Heart left ventricle (tissue), 16 donors: ENCODE measurements around the gene LACTBL1. TPM values are rescaled to one million over a fixed set of nuclear protein-coding genes. Genes with fewer than 3 reads are reported as not detected.

Experiments
- ATAC-seq, 4 donors: fragments of 200-7000 bp; cut with Tn5 transposase; one replicate each; pipeline ENCODE4 v1.9.1; 2020 to 2022; ENCODE audit warnings: moderate library complexity in 4 of 4, mild to moderate bottlenecking in 3 of 4, moderate number of reproducible peaks in 1 of 4
- DNase-seq, 5 donors: peaks; one replicate each; pipeline ENCODE4 v3.0.0-alpha.2; 2020
- H3K27ac ChIP-seq, 12 donors: fragments of 200-600 bp; sonication (generic) in 4 of 12; one replicate each; pipeline versions ENCODE4 v1.5.0 to v1.8.0; 2016 to 2022; ENCODE audit warnings: mild to moderate bottlenecking in 2 of 12
- H3K27me3 ChIP-seq, 9 donors: fragments of 200-600 bp; sonication (generic) in 2 of 9; one replicate each; pipeline versions ENCODE4 v1.5.1 to v1.8.0; 2016 to 2022; ENCODE audit warnings: mild to moderate bottlenecking in 3 of 9
- H3K36me3 ChIP-seq, 9 donors: fragments of 200-600 bp; sonication (generic) in 2 of 9; one replicate each; pipeline versions ENCODE4 v1.5.0 to v1.8.0; 2018 to 2022; ENCODE audit warnings: mild to moderate bottlenecking in 2 of 9
- H3K4me1 ChIP-seq, 12 donors: fragments of 200-600 bp; sonication (generic) in 4 of 12; one replicate each; pipeline versions ENCODE4 v1.5.0 to v1.8.0; 2016 to 2022; ENCODE audit warnings: mild to moderate bottlenecking in 3 of 12
- H3K4me3 ChIP-seq, 12 donors: fragments of 200-600 bp; sonication (generic) in 4 of 12; one replicate each; pipeline versions ENCODE4 v1.5.0 to v1.8.0; 2017 to 2022; ENCODE audit warnings: mild to moderate bottlenecking in 9 of 12, moderate library complexity in 4 of 12
- H3K9me3 ChIP-seq, 12 donors: fragments of 200-600 bp; sonication (generic) in 4 of 12; one replicate each; pipeline versions ENCODE4 v1.5.0 to v1.8.0; 2016 to 2022; ENCODE audit warnings: mild to moderate bottlenecking in 1 of 12
- POLR2A ChIP-seq, 2 donors: fragments of 450-650 bp; IDR thresholded peaks; one replicate each; pipeline ENCODE4 v1.6.1; 2017; ENCODE audit warnings: antibody characterized with exemption in 2 of 2, mild to moderate bottlenecking in 2 of 2, moderate library complexity in 2 of 2
- WGBS, 4 donors: extraction: QIAGEN DNeasy Blood & Tissue Kit in 2 of 4; methylation state at CpG; one replicate each; pipeline versions ENCODE4 v1.1.5 to v1.1.7; 2013 to 2018; 5-methylcytosine and 5-hydroxymethylcytosine counted together
- intact Hi-C, 10 donors: fragments of 100-400 bp; cut with DNase I; formaldehyde crosslinking; loops; one replicate each; pipeline versions ENCODE4 v1.11.1 to v1.14.2; 2022
- long read RNA-seq, 3 donors: library from polyadenylated mRNA; unstranded; transcript quantifications; one replicate each; pipeline ENCODE4 v2.0.0, GENCODE V29; 2020 to 2021
- polyA plus RNA-seq, 2 donors: library from polyadenylated mRNA; stranded (reverse); fragments of 200-250 nt; gene quantifications; one replicate each; pipeline ENCODE4 v1.2.3, GENCODE V29; 2013
- total RNA-seq, 9 donors: library from RNA; depleted of rRNA in 2 of 9; stranded (reverse); fragments of >200 nt in 2 of 9; fragmentation: NEBNext Ultra II Directional in 3 of 9; extraction: Animal tissue kit (Norgen Biotek cat#: 25700) in 3 of 9; gene quantifications; one replicate each; pipeline versions ENCODE4 v1.1.0 to v1.2.4, GENCODE V29; 2016 to 2023
- TF ChIP-seq, protein P1 (sequence below), 12 donors: fragments of 200-600 bp; sonication (generic) in 4 of 12; IDR thresholded peaks; one replicate each; pipeline versions ENCODE4 v1.5.0 to v1.8.0; 2018 to 2022; ENCODE audit warnings: antibody characterized with exemption in 12 of 12, mild to moderate bottlenecking in 5 of 12
- donor health status: ischemic (EF 13 %, LVEDD 7.1; RV severe dilation, severe dysfunction).
- donor health status: healthy with polysubstance abuse.
- donor health status: DM: no; HTN: yes; CAD: no.
- donor health status: DM: no; HTN: no; CAD: no.
- donor health status: ischemic (EF 25% LVEDD 6.9; RV normal size, moderate dysfunction).
- donor health status: ischemic (EF 25% LVEDD 5.7; RV mildly dilated, moderate dysfunction).
- donor health status: healthy.
- donor health status: DM: yes; HTN: yes; CAD: no.
- donor health status: ischemic (EF 35%, LVEDD 5.7; RV mildly dilated, moderate dysfunction).
- donor health status: nonischemic (EF 11% LVEDD 7.7; RV severe dilation, severe dysfunction).
- donor health status: DM: yes; HTN: yes; CAD: no.
- donor health status: PGD.
- donor health status: ischemic (EF 29% LVEDD 5.4; RV normal size, mild dysfunction).
- donor health status: nonischemic (EF 23%, LVEDD 6.1; RV moderate dilation, normal function).

LACTBL1 gene, protein sequence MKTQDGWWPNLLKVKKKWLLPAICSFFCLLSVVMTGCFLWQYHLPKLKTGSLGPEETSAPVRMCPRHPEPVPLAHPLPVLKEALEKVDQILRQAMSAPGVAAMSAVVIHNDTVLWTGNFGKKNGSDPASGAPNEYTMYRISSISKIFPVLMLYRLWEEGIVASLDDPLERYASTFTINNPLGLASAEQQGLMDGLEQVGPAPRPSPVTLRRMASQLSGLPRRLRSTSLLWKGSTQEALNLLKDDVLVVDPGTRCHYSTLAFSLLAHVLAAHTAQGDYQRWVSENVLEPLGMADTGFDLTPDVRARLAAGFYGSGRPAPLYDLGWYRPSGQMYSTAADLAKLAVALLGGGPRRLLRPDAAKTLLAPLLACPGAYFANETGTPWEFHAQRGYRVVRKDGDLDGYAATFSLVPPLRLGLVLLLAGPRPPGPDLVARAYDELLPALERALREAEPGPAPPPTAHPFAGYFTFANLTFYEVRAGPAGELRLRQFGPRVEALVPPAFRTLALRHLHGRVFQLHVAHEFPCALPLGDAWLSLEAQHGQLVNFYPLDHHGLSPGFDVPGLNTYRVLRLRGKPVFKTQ
- total RNA-seq: not detected
- polyA plus RNA-seq: not detected
- long read RNA-seq, donor 1: 0 reads
- long read RNA-seq, donor 2: 0 reads
- long read RNA-seq, donor 3: 0 reads

DNA sequence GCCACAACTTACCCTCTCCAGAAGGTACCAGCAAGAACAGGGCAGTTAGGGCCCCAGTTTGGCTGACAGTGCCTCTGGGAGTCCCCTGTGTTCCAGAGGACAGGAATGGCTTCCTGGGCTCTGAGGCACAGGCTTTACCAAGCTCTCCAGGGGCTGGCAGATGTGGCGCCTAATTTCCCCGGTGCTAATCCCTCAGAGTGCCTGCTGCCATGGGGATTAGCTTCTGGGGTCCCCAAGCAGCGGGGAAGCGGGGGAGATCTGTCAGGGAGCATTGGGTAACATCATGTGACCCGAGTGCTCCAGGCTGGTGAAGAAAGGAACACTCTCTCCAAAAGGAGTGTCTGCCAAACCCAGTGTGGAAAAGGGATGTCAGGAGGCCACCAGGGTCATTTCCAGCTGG lies at the start of gene LACTBL1:
TSS of gene LACTBL1 (minus strand) at position 107 of the 400 bp plus-strand sequence. CDS start 550 bp downstream, outside the sequence.
- intact Hi-C loops: loop anchor here in 7 of 10 donors (5.0 to 10.0 kb wide), 4 partner anchors 112 to 302 kb away; no protein-coding TSS in a partner anchor
- no peak within 1 kb of the TSS for H3K27ac ChIP-seq
- H3K9me3 ChIP-seq: no peaks in the 10 kb centered on the region
- DNase-seq (no peak), ATAC-seq (no peak)
- TF ChIP-seq, protein P1, sequence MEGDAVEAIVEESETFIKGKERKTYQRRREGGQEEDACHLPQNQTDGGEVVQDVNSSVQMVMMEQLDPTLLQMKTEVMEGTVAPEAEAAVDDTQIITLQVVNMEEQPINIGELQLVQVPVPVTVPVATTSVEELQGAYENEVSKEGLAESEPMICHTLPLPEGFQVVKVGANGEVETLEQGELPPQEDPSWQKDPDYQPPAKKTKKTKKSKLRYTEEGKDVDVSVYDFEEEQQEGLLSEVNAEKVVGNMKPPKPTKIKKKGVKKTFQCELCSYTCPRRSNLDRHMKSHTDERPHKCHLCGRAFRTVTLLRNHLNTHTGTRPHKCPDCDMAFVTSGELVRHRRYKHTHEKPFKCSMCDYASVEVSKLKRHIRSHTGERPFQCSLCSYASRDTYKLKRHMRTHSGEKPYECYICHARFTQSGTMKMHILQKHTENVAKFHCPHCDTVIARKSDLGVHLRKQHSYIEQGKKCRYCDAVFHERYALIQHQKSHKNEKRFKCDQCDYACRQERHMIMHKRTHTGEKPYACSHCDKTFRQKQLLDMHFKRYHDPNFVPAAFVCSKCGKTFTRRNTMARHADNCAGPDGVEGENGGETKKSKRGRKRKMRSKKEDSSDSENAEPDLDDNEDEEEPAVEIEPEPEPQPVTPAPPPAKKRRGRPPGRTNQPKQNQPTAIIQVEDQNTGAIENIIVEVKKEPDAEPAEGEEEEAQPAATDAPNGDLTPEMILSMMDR (IDR thresholded peaks at IDR 0.05): no peak
- no peak for TF ChIP-seq POLR2A (IDR thresholded peaks at IDR 0.05)
- H3K27me3 ChIP-seq: peaks cover 0 to 41% (median 7%) of the 10 kb centered on the region in 9 donors
- H3K4me3 ChIP-seq: no peak within 1 kb of the TSS
- H3K4me1 ChIP-seq: no peaks in the 10 kb centered on the region
- H3K36me3 ChIP-seq: no peaks in the 10 kb centered on the region
- WGBS, 4 donors: 51 to 85% (median 70%) methylated on average over 4 to 5 of the region's 5 CpGs

DNA sequence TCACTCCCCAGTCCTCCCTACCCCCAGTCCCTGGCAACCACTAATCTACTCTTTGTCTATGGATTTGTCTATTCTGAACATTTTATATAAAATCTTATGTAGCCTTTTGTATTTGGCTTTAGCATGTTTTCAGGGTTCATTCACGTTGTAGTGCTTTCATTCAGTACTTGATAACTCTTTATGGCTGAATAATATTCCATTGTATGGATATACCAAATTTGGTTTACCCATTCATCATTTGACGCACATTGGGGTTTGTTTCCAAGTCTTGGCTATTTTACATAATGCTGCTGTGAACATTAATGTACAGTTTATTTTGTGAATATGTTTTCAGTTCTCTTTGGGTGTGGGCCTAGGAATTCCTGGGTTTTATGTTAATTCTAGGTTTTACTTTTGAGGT lies 49.2 kb upstream of the LACTBL1 start:
- Histone ChIP-seq H3K4me3 (peak overlapping the region in 1 of 12 donors; percentile 94), H3K9me3 (peaks cover 0 to 20% (median 3%) of the 10 kb centered on the region in 12 donors), H3K27me3 (no peaks in the 10 kb centered on the region), H3K36me3 (no peaks in the 10 kb centered on the region), H3K4me1 (peaks cover 0 to 22% (median 10%) of the 10 kb centered on the region in 12 donors), H3K27ac (no peak overlapping the region)
- DNase-seq: no peak
- TF ChIP-seq, protein P1 (IDR thresholded peaks at IDR 0.05): no peak
- no peak for TF ChIP-seq POLR2A (IDR thresholded peaks at IDR 0.05)
- ATAC-seq: no peak
- WGBS, 4 donors: 88 to 95% (median 94%) methylated on average over 2 of the region's 2 CpGs
- intact Hi-C loops: no loop called here

DNA sequence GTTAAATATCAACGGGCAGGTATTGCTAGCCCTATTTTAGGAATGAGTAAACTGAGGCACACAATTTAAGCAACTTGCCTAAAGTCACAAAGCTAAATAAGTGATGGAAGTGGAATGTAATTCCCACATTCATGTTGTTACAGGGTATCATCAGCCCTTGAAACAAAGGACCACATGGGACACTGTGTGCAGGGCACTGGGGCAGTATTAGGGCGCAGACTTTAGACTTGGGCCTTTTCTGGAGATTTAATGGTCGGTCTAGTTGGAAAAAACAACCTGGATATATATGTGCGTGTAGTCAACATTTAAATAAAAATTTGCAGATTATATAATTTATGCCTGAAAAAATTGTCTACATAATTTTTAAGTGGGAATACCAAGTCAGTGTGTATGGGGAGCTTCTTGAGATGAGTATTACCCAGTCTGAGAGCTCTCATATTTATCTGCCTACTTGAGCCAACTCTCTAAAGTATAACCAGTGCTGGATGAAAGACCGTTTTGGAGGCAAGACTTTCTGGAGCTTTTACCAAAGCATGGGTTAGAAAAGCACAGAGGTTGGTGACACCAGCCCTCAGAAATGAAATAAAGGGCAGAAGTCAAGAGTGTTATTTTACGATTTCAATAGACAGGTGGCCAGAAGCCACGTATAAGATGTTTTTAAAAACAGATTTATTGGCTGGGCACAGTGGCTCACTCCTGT lies 48.2 kb upstream of the LACTBL1 start:
- WGBS, 4 donors: 38 to 42% (median 41%) methylated on average over 7 of the region's 7 CpGs
- intact Hi-C loops: no loop called here
- H3K27ac ChIP-seq: peak overlapping the region in 2 of 12 donors; percentile 87 to 89

More for the DNA sequence above, 48.2 kb upstream of the LACTBL1 start:
- TF ChIP-seq, protein P1 (IDR thresholded peaks at IDR 0.05): no peak
- TF ChIP-seq POLR2A (IDR thresholded peaks at IDR 0.05): no peak
- peaks cover 0 to 20% (median 3%) of the 10 kb centered on the region in 12 donors for H3K9me3 ChIP-seq
- H3K4me3 ChIP-seq: peak overlapping the region; percentile 68 to 98 (median 90)
- DNase-seq (no peak), ATAC-seq (no peak)
- H3K27me3 ChIP-seq: no peaks in the 10 kb centered on the region
- peaks cover 0 to 22% (median 10%) of the 10 kb centered on the region in 12 donors for H3K4me1 ChIP-seq
- H3K36me3 ChIP-seq: no peaks in the 10 kb centered on the region
